Left cardiac atrium (tissue), 4 donors: ENCODE data around the gene SLC12A5. TPM values are rescaled to one million over a fixed set of nuclear protein-coding genes. Genes with fewer than 3 reads are reported as not detected.

Experiments
- ATAC-seq, 2 donors: fragments of 200-7000 bp; cut with Tn5 transposase; one replicate each; pipeline ENCODE4 v1.9.1; 2020; ENCODE audit warnings: mild to moderate bottlenecking in 2 of 2, moderate library complexity in 2 of 2
- DNase-seq: peaks from one replicate; pipeline ENCODE4 v3.0.0-alpha.2; 2020
- intact Hi-C, 2 donors: fragments of 100-400 bp; cut with DNase I; formaldehyde crosslinking; loops; one replicate each; pipeline versions ENCODE4 v1.14.1 to v1.15.1; 2022 to 2023
- total RNA-seq, 2 donors: library from RNA; stranded (reverse); fragmentation: NEBNext Ultra II Directional; extraction: Animal tissue kit (Norgen Biotek cat#: 25700); gene quantifications; one replicate each; pipeline ENCODE4 v1.2.1, GENCODE V29; 2021
- donor health status: DM: no; HTN: yes; CAD: no.
- donor health status: DM: no; HTN: yes; CAD: no; lungs with severe emphysema.
- donor health status: DM: yes; HTN: yes; CAD: no.
- donor health status: Dilated cardiomyopathy.

The SLC12A5 gene
- total RNA-seq, 2 donors from 2014 or later = 2.6 to 3.2 TPM

DNA sequence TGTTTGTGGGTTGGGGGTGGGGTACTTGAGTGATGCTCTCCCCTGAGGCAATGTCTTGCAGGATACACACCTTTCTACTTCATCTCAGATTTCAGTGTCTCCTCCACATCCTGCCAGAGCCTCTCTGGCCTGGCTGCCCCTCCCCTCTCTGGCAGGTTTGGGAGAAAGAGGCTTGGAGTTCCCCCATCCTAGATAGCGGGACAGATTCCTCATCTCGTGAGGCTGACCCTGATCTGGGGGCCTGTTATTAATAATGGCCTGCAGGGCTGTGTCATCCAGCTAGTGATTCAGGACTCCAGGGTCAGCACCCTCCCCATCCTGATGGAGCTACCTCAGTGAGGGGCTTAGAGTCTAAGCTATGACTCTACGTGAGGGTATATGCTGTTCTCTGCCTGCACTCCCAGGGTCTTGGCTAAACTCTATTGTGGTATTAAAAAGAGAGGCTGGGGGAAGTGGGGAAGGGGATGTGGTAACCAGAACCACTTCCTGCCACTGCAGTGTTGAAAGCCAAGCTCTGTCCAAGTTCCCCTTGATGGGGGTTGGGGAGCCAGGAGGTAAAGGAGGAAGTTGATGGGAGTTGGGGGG, 24.0 kb upstream of the SLC12A5 start:
- intact Hi-C loops = no loop called here
- DNase-seq (peak; percentile 39), ATAC-seq (peak; percentile 64 to 83)

GRCh38 chr20:46006022-46006705, 22.9 kb upstream of the SLC12A5 start:
- ATAC-seq (no peak), DNase-seq (no peak)
- intact Hi-C loops = no loop called here

GRCh38 chr20:46006964-46007363, 22.1 kb upstream of the SLC12A5 start:
- ATAC-seq (no peak), DNase-seq (no peak)

GRCh38 chr20:46007671-46008070, 21.3 kb upstream of the SLC12A5 start:
- intact Hi-C loops = no loop called here
- DNase-seq (no peak), ATAC-seq (no peak)

More at GRCh38 chr20:46006964-46007363, 22.1 kb upstream of the SLC12A5 start:
- intact Hi-C loops = no loop called here

- DNase-seq (no peak), ATAC-seq (no peak)
- intact Hi-C loops = no loop called here
These were observed 19.2 kb upstream of the SLC12A5 start for GRCh38 chr20:46009816-46010215.

DNA sequence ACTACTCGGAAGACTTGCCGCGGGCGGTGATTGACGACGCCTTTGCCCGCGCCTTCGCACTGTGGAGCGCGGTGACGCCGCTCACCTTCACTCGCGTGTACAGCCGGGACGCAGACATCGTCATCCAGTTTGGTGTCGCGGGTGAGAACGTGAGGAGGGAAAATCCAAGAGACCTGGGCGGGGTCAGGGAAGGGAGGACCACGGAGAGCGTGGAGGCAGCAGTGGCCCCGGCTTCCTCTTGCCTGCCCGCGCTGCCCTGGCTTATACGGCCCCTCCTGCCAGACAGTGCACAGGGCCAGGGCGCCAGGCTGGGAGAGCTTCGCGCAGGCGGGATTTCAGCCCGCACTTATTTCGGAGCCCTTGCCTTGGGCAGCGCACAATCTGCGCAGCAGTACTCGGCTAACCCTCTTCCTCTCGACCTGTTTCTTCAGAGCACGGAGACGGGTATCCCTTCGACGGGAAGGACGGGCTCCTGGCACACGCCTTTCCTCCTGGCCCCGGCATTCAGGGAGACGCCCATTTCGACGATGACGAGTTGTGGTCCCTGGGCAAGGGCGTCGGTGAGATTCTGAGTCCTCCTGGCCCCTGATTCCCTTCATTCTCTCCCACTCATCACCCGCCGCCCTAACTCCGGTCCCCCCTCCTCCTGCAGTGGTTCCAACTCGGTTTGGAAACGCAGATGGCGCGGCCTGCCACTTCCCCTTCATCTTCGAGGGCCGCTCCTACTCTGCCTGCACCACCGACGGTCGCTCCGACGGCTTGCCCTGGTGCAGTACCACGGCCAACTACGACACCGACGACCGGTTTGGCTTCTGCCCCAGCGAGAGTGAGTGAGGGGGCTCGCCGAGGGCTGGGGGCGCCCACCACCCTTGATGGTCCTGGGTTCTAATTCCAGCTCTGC, 18.3 kb upstream of the SLC12A5 start:
- DNase-seq (no peak), ATAC-seq (peak; percentile 23 to 45)
- intact Hi-C loops = no loop called here

DNA sequence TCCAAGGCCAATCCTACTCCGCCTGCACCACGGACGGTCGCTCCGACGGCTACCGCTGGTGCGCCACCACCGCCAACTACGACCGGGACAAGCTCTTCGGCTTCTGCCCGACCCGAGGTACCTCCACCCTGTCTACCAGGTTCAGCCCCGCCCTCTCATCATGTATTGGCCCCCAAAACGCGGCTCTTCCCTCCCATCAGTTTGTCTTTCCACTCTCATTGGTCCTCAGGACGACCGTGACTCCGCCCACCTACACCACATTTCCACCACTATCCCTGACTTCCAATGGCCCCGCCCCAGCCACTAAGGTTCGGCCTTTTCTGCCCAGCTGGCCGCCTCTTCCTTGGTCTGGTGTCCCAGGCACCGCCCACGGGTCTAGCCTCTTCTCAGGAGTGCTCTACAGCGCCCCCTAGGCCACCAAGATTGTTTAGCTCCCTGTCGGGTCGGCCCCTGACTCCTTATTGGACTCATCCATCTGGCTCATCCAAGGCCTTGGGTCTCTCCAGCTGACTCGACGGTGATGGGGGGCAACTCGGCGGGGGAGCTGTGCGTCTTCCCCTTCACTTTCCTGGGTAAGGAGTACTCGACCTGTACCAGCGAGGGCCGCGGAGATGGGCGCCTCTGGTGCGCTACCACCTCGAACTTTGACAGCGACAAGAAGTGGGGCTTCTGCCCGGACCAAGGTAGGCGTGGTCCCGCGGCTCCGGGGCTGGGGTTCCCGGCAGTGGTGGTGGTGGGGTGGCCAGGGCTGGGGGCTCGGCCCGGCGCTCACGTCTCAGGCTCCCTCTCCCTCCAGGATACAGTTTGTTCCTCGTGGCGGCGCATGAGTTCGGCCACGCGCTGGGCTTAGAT, 17.2 kb upstream of the SLC12A5 start:
- DNase-seq (peak; percentile 73), ATAC-seq (peak; percentile 13 to 27)
- intact Hi-C loops = no loop called here

DNA sequence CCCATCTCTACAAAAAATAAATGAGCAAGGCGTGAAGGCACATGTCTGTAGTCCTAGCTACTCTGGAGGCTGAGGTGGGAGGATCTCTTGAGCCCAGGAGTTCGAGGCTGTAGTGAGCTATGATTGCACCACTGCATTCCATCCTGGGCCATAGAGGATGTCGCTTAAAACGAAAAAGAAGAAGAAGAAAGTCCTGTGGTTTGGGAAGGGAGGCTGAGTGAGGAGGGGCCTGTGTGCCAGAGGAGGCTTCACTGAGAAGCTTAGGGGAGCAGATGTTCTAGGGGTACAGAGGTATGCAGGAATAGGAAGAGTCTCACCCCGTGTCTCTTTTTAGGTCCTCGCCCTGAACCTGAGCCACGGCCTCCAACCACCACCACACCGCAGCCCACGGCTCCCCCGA, 16.1 kb upstream of the SLC12A5 start:
- ATAC-seq = no peak
- intact Hi-C loops = no loop called here
- no peak for DNase-seq

DNA sequence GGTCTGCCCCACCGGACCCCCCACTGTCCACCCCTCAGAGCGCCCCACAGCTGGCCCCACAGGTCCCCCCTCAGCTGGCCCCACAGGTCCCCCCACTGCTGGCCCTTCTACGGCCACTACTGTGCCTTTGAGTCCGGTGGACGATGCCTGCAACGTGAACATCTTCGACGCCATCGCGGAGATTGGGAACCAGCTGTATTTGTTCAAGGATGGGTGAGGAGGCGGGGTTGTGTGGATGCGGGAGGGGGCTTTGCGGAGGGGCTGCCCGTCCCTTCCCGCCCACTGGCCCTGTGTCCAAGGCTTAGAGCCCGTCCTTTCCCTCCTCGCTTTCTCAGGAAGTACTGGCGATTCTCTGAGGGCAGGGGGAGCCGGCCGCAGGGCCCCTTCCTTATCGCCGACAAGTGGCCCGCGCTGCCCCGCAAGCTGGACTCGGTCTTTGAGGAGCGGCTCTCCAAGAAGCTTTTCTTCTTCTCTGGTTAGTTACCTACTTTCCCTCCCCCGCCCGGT, 15.6 kb upstream of the SLC12A5 start:
- intact Hi-C loops = no loop called here
- DNase-seq = no peak
- no peak for ATAC-seq

DNA sequence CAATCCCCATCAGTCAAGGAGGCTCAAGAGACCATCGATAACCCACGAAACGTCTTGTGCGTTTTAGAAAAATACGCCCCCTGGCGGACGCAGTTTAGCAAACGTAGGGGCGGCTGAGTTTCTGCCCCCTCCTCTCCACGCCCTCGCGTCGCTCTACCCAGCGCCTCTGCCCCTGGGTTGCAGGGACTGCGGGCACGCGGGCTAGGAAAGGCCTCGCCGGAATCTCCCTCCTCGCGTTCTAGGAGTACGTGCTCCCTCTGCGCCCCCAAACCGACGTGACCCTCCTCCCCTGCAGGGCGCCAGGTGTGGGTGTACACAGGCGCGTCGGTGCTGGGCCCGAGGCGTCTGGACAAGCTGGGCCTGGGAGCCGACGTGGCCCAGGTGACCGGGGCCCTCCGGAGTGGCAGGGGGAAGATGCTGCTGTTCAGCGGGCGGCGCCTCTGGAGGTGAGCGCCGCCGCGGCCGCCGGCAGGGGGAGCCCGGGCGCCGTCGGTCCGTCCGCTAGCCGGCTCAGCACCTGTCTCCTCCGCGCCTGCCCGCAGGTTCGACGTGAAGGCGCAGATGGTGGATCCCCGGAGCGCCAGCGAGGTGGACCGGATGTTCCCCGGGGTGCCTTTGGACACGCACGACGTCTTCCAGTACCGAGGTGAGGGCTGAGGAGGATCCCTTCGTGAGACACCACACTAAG, 15.0 kb upstream of the SLC12A5 start:
- peak; percentile 47 for DNase-seq
- ATAC-seq = peak; percentile 75

DNA sequence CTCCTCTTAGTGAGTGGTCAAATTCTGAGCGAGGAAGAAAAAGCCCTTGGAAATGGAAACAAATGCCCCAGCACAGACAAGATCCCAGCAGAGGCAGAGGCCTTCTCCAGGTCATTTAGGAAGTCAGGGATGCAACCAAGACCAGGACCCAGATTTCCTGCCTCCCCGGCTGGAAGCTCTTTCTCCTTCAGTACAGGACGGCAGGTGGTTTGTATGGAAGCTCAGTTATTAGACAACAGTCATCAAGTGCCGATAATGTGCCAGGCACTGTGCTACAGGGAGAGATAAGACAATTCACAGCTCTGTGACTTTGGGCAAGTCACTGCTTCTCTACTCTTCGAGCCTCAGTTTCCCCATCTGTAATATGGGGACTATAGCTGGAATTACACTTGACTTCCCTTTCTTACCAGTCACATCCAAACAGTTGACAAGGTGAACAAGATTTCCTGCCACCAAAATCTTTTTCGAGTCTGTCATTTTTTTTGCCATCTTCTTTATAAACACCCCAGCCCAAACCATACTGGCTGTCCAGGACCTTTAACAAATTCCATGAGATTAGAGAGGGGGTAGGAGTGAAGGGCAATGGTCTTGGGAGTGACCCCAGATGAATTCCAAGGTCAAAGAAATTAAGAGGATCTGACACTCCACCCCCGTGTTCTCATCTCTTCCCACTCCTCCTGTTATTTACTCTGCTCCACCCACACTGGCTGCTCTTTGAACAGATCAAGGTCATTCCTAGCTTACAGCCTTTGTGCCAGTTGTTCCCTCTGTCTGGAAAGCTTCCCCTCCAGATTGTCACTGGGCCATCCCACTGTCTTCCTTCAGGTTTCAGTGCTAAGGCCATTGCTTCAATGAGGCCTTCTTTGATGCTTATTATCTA, 14.3 kb upstream of the SLC12A5 start:
- no peak for ATAC-seq
- no peak for DNase-seq
- intact Hi-C loops = no loop called here

More for the DNA sequence above, 15.0 kb upstream of the SLC12A5 start:
- intact Hi-C loops = no loop called here

DNA sequence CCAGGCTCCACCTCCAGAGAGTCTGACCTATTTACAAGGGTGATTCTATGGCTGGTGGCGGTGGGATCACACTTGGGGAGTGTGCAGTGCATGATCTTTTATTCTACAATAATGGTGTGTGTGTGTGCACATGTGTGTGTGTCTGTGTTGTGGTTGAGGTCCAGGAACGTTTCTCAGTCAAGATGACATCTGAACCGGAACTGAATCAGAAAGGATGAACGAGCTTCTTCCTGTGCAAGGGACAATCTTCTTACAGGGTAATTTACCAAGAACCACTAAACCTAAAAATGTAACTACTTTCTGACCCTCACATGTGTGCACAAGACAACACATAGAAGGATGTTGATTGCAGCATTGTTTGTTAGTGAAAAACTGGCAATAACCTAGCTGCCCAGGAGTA, 11.7 kb upstream of the SLC12A5 start:
- ATAC-seq = no peak
- intact Hi-C loops = no loop called here
- no peak for DNase-seq

DNA sequence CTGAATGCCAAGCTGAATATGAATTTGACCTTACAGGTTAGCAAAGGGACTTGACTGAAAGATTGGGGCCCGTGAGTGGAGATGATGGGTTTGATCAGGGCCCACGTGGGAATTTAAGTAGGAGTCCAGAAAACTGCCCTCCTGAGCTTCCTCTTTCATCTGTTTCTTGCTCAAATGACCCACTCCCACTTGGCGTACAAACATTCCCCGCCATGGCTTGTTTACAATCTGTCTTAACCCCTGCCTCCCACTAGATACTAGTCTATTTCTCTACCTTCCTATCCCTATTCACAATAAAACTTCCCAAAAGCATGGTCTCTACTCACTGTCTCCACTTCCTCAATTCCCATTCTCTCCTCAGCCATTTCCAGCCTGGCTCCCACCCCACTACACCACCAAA, 10.9 kb upstream of the SLC12A5 start:
- no peak for DNase-seq
- no peak for ATAC-seq
- intact Hi-C loops = no loop called here

GRCh38 chr20:46018611-46019010, 10.4 kb upstream of the SLC12A5 start:
- no peak for ATAC-seq
- intact Hi-C loops = no loop called here
- no peak for DNase-seq

- no peak for ATAC-seq
- intact Hi-C loops = loop anchor here in 1 of 2 donors (5.0 to 10.0 kb wide), 2 partner anchors 94 to 157 kb away; partner anchors contain the start of gene CD40
- DNase-seq = no peak
These were observed 8.5 kb upstream of the SLC12A5 start for GRCh38 chr20:46020555-46020954.

DNA sequence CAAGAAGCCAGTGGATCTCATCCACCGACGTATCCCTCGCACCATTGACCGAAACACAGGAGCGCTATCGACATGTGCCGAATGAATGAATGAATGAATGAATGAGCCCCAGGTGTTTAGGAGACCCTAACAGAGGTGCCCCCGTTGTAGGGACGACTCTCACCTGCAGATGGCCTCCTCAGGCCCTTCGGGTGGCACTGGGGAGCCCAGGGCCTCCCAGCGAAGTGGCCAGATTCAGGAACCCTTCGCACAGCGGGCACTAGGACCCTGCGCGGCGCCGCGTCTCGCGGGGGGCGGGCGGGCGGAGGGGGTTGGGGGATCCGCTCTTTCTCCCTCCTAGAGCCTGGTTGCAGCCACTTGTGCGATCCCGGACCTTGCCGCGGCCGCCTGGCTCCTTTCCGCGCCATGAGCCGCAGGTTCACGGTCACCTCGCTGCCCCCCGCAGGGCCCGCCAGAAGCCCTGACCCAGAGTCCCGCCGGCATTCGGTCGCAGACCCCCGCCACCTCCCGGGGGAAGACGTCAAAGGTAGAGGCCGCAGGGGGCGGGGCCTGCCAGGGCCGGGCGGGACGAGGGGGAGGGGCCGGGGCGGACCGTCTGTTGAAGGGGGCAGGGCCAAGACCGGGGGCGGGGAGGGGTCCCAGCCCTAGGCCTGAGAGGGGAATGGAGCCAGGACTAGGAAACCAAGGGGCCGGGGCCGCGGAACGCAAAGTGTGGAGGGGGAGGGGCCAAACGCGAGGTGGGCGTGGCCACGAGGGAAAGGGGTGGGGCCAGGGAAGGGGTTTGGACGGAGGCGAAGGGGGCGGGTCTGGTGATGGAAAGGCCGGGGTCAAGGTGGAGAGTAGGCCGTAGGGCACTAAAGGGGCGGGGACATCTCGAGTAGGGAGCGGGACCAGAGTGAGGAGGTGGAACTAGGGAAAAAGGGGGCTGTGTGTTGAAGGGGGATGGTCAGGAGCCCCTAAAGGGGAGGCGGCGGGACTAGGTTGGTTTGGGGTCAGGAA, 7.4 kb upstream of the SLC12A5 start:
- ATAC-seq (peak; percentile 56 to 59), DNase-seq (no peak)
- intact Hi-C loops = loop anchor here in 1 of 2 donors (5.0 to 10.0 kb wide), 2 partner anchors 93 to 156 kb away; partner anchors contain the start of gene CD40
